ENCODE results near the gene NOD1.
"Not testable (repeated sequence)": the region's sequence is repeated elsewhere in the genome, so short reads cannot be mapped to it uniquely, and the experiment has no call there.

The NOD1 gene

DNA sequence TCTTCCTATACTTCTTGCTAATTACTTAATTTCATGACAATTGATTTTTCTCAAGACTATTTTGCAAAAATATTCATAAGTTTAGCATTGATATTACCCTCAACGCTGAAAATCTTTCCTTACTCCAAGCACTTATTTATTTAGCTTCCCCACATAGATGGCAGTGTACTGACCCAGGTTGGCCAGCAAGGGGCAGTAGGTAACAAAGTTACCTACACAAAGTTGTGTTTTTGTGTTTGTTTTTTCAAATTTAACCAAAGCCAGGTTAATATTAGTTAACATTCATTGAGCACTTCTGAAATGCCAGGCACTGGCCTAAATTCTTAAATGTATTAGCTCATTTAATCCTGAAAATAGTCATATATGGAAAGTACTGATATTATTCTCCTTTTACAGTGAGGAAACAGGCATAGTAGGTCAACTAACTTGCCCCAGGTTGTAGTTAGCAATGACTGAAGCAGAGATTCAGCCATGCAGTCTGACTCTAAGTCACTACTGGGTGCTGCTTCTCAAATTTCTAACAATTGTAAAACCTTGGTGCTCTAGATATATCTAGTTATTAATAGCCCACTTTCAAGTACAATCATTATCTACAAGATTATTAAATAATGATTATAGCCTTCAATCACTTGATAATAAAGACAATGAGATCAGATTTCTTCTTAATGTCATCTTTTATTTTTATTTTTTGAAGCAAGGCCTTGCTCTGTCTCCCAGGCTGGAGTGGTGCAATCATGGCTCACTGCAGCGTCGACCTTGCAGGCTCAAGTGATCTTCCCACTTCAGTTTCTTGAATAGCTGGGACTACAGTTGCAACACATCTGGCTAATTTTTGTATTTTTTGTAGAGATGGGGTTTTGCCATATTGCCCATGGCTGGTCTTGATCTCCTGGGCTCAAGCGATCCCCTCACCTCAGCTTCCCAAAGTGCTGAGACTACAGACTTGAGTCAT, 31.8 kb upstream of the NOD1 start:
- no peak for TF ChIP-seq ZNF70 (CRISPR knock-in tag; IDR thresholded peaks at IDR 0.05)
- TF ChIP-seq, protein P1, sequence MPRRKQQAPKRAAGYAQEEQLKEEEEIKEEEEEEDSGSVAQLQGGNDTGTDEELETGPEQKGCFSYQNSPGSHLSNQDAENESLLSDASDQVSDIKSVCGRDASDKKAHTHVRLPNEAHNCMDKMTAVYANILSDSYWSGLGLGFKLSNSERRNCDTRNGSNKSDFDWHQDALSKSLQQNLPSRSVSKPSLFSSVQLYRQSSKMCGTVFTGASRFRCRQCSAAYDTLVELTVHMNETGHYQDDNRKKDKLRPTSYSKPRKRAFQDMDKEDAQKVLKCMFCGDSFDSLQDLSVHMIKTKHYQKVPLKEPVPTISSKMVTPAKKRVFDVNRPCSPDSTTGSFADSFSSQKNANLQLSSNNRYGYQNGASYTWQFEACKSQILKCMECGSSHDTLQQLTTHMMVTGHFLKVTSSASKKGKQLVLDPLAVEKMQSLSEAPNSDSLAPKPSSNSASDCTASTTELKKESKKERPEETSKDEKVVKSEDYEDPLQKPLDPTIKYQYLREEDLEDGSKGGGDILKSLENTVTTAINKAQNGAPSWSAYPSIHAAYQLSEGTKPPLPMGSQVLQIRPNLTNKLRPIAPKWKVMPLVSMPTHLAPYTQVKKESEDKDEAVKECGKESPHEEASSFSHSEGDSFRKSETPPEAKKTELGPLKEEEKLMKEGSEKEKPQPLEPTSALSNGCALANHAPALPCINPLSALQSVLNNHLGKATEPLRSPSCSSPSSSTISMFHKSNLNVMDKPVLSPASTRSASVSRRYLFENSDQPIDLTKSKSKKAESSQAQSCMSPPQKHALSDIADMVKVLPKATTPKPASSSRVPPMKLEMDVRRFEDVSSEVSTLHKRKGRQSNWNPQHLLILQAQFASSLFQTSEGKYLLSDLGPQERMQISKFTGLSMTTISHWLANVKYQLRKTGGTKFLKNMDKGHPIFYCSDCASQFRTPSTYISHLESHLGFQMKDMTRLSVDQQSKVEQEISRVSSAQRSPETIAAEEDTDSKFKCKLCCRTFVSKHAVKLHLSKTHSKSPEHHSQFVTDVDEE (CRISPR knock-in tag; IDR thresholded peaks at IDR 0.05), result no peak
- no peak for TF ChIP-seq ZFP3 (CRISPR knock-in tag; IDR thresholded peaks at IDR 0.05)
- TF ChIP-seq GLIS3 (CRISPR knock-in tag; IDR thresholded peaks at IDR 0.05), result no peak
- no peak for TF ChIP-seq TCF4 (CRISPR knock-in tag; IDR thresholded peaks at IDR 0.05; ENCODE audit: borderline replicate concordance)
- no peak for TF ChIP-seq SNAI2 (CRISPR knock-in tag; IDR thresholded peaks at IDR 0.05)
- TF ChIP-seq, protein P2, sequence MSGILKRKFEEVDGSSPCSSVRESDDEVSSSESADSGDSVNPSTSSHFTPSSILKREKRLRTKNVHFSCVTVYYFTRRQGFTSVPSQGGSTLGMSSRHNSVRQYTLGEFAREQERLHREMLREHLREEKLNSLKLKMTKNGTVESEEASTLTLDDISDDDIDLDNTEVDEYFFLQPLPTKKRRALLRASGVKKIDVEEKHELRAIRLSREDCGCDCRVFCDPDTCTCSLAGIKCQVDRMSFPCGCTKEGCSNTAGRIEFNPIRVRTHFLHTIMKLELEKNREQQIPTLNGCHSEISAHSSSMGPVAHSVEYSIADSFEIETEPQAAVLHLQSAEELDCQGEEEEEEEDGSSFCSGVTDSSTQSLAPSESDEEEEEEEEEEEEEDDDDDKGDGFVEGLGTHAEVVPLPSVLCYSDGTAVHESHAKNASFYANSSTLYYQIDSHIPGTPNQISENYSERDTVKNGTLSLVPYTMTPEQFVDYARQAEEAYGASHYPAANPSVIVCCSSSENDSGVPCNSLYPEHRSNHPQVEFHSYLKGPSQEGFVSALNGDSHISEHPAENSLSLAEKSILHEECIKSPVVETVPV (CRISPR knock-in tag; IDR thresholded peaks at IDR 0.05), result no peak
- TF ChIP-seq PPARA (CRISPR knock-in tag; IDR thresholded peaks at IDR 0.05; ENCODE audit: borderline replicate concordance), result no peak
- no peak for TF ChIP-seq ZC3H10 (CRISPR knock-in tag; IDR thresholded peaks at IDR 0.05)
- TF ChIP-seq ARNTL (CRISPR knock-in tag; IDR thresholded peaks at IDR 0.05; ENCODE audit: borderline replicate concordance, low read depth), result no peak
- TF ChIP-seq RARB (CRISPR knock-in tag; IDR thresholded peaks at IDR 0.05), result no peak
- ATAC-seq, result peak; percentile 82

DNA sequence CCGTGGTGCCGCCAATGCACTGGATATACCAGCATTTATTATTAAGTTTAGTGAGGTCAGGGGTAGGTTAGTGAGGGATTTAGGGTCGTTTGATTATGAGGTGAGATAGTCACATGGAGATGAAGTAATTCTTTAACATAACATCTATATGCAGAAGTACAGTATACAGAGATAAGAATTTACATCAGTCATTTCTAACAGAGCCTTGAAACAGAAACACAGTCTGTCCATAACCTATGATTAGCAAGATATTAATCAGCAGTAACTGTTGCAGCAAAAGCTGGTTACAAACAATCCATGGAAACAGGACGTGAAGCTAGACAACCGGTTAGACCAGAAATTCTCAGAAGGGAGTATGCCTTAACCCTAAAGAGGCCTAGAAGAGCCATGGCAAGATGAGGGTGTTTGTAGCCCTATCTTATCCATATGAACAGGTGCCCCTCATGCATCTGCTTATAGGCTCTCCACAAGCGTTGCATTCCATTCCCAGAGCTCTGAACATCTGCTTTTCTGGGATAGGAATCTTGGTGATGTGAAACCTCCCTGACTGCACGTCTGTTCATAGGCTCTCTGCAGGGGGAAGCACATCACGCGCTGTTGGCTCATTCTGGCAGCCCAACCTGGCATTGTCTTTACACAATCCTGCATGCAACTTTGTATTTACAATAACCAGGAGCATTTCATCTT, 30.7 kb upstream of the NOD1 start:
- ATAC-seq, result not testable (repeated sequence)

DNA sequence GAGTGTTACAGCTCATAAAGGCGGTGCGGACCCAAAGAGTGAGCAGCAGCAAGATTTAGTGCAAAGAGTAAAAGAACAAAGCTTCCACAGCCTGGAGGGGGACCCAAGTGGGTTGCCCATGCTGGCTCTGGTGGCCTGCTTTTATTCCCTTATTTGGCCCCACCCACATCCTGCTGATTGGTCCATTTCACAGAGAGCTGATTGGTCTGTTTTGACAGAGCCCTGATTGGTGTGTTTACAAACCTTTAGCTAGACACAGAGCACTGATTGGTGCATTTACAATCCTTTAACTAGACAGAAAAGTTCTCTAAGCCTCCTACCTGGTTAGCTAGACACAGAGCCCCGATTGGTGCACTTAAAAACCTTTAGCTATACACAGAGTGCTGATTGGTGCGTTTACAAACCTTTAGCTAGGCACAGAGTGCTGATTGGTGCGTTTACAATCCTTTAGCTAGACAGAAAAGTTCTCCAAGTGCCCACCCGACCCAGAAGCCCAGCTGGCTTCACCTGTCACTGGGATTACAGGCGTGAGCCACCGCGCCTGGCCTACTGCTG, 28.8 kb upstream of the NOD1 start:
- not testable (repeated sequence) for ATAC-seq

DNA sequence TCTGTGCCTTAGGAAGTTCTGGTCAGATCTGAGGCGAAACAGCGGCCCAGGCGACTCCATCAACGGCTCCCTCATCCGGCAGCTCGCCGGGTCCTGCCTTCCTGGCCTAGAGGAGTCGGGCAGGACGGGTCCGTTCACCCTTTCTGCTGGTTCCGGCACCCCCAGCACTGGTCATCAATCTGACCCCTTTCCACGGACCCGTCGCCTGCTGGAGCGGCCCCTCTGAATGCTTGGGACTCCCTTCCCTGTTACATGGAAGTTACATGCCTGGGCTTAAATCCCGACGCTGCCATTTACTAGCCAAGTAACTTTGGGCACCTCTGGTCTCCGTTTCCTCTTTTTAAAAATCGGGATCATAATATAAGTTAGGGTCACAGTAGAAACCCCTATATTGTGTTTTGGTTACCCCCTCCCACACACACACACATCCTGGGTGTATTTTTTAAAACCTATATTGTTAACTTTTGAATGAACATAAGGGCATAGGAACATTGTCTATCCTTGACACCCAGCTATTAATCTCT, 26.7 kb upstream of the NOD1 start:
- ATAC-seq, result peak; percentile 42
- peak; percentile 77 for TF ChIP-seq ZFP3 (CRISPR knock-in tag; IDR thresholded peaks at IDR 0.05)
- TF ChIP-seq GLIS3 (CRISPR knock-in tag; IDR thresholded peaks at IDR 0.05), result peak; percentile 45; the same call in 1 of the 2 replicates
- no peak for TF ChIP-seq RARB (CRISPR knock-in tag; IDR thresholded peaks at IDR 0.05)

DNA sequence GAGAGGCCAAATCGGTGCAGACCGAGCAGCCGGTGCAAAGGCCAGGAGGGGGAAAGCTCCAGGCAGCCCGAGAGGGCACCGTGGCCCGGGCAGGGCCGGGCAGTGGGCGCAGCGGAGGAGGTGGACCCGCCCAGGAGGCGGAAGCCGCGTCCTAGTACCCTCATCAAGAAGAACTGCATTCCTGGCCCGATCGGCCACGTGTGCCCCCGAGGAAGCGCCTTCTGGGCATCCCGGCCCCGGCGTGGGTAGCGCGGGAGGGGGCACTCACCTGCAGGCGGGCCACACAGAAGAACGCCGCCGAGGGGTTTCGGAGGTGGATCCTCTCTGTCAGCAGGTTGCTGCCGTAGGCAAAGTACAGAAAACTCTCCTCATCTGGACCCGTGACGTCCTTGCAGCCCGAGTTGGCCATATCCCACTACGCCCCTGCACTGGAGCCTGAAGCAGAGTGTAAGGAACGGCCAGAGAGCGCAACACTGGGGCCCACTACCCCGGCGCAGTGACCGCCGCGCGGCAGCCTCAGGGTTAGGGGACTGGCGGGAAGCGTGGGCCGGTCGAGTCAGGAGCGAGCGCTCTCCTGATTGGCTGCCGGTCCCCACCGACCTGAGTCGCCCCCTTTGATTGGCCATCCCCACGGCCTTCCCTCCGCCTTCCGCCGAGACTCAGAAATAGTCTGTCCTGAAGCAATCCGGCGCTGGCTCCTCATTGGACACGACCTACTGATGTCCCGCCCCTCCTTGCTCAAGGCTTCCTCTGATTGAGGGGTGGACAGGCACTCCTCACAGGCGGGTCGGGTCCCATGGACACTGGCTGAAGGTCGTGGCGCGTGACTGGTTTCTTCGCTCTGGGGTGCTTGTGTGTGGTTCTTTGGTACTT, 26.0 kb upstream of the NOD1 start, which contains the start of gene GGCT:
GGCT (minus strand) TSS at position 529 of the 873 bp plus-strand sequence; CDS start at position 409, 120 bp downstream.
- peak; percentile 98 for ATAC-seq
- TF ChIP-seq ZNF565 (CRISPR knock-in tag; conservative IDR thresholded peaks at IDR 0.05; ENCODE audit: low read depth), result no peak
- TF ChIP-seq RARB (CRISPR knock-in tag; IDR thresholded peaks at IDR 0.05), result no peak
- no peak for TF ChIP-seq ZNF70 (CRISPR knock-in tag; IDR thresholded peaks at IDR 0.05)
- no peak for TF ChIP-seq ARNTL (CRISPR knock-in tag; IDR thresholded peaks at IDR 0.05; ENCODE audit: borderline replicate concordance, low read depth)
- no peak for TF ChIP-seq ISL1 (CRISPR knock-in tag; IDR thresholded peaks at IDR 0.05)
- TF ChIP-seq ESRRG (CRISPR knock-in tag; IDR thresholded peaks at IDR 0.05), result no peak
- no peak for TF ChIP-seq TCF4 (CRISPR knock-in tag; IDR thresholded peaks at IDR 0.05; ENCODE audit: borderline replicate concordance)
- TF ChIP-seq ZFP3 (CRISPR knock-in tag; IDR thresholded peaks at IDR 0.05), result no peak
